Fibroblast of peridontal ligament (primary cell): ENCODE measurements around the gene EHD3.
A peak's percentile ranks its signal among the peaks of the same experiment; 100 is the strongest.

Experiments
- DNase-seq: peaks from one replicate; pipeline ENCODE4 v3.0.0-alpha.2; 2010; ENCODE audit errors: extremely low read depth

Gene EHD3

DNA sequence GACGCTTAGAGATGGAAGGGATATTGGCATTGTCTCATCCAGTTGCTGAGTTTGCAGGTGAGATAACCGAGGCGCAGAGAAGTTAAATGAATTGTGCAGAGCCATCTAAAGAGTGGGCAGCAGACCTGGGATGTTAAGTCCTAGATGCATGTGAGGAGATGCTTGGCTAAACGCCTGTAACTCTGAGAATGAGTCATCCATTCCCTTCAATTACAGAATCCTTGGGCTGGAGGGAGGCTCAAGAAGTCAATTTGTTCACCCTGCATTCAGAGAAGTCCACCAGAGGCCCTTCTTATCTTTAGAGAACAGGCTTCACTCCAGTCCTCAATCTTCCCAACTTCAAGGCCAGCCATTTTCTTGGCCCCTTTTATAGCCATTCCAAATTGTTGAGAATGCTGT is 1.6 kb downstream of the EHD3 start:
- DNase-seq: peak; percentile 96

DNA sequence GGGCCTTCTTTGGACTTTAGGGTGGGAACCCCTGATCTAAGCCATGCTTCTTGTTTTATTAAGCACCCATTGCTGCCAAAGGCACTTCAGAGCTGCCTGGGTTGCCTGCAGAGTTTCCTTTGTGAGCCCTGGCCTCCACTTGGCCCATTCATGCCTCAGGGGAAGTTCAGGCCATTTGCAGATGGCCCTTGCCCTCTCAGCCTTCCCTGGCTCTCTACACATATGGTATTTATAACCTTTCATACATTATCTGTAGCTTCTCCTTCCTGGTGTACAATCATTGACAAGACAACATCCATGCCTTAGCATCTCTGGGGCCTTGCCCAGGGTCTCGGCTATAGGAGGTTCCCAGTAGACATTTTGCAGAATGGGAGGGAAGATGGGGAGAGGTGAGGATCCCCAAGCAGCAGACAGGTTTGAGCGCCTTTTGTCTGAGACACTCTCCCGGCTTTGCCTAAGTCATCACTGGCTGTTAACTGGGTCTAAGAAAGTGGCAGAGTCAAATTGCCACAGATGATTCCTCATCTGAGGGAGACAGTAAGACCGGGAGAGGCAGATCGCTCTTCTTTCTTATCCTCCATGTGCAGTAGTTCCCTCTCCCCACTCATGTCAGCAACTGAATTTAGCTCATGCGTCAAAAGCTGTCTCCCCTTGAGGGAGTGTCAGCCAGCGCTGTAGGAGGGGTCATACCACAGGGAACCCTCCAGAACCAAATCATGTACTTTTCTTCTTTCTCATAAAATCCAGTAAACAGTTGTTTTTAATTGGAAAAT is 2.7 kb downstream of the EHD3 start:
- no peak for DNase-seq

DNA sequence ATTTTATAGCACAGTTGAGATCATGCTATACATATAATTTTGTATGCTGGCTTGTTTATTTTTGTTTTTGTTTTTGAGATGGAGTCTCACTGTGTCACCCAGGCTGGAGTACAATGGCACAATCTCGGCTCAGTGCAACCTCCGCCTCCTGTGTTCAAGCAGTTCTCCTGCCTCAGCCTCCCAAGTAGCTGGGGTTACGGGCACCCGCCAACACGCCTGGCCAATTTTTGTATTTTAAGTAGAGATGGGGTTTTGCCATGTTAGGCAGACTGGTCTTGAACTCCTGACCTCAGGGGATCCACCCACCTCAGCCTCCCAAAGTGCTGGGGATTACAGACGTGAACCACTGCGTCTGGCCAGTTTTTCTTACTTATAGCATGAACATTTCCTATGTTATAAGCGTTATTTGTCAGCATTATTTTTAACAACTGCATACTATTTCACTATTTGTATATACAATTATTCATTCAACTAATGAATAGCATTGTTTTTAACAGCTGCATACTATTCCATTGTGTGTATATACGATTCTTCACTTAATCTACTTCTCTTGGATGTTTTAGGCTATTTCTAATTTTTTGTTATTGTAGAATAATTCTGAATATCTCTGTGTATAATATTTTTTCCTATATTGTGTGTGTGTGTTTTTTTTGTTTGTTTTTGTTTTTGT is 3.5 kb downstream of the EHD3 start:
- DNase-seq: no peak

DNA sequence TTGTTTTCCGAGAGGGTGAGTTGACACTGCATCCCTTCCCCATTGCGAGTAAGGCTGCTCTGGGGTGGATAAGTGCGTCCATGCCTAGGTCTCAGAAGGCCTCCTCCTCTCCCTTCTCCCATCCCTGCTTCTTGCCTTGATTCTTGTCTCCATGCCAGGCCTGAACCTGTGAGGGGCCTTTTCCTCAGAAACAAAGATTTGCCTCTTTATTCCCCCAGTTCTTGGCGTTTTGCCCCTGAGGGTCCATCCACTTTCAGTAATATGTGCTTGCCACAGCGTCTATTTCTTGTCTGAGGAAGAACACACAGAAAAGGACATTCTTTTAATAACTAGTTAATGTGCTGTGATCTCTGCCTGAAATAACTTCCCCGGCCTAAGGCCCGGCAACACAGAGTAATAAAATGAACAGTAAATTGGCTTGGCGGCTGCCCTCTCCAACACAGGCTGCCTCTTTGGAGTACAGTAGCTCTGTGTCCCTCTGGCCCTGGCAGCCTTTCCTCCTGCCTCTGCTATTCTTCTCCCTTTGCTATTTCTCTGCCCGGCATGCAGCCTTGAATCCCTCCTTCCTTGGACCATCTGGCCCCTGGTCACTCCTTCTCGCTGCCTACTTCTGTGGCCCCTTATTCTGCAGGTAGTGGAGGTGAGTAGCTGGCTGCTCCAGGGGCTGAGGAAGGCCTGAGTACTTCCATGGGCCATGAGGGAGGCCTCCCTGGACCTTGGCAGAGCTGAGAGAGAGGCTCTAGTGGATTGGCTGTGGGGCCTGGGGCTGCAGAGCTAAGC is 4.4 kb downstream of the EHD3 start:
- DNase-seq: no peak

DNA sequence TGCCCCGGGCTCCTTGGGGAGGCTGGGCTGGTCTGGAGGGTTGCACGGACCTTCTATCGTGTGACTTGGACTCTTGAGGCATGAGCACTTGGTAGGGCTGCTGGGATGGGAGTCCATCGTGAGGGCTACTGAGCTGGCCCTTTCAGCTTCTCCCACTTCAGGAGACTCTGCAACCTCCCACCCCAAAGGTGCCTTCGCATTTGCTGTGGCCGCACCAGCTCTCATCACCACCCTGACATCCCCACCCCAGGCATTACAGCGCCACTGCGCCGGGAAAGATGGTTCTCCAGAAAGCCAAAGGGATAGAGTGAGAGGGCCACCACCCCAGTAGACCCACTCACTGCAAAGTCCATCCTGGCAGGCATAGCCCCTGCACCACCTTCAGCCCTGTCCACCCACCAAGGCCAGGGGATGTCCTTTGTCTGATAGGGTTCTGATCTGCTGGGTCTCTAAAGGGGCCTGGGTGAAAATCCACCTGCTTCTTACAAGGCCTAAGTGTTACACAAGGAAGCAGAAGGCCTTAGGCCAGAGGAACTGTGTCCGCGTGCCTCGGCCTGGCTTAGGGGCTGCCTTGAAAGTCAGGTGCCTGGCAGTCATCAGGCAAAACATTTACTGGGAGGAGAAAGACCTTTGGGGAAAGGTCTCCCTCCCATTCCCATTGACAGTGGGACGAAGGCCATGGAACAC is 5.1 kb downstream of the EHD3 start:
- no peak for DNase-seq

DNA sequence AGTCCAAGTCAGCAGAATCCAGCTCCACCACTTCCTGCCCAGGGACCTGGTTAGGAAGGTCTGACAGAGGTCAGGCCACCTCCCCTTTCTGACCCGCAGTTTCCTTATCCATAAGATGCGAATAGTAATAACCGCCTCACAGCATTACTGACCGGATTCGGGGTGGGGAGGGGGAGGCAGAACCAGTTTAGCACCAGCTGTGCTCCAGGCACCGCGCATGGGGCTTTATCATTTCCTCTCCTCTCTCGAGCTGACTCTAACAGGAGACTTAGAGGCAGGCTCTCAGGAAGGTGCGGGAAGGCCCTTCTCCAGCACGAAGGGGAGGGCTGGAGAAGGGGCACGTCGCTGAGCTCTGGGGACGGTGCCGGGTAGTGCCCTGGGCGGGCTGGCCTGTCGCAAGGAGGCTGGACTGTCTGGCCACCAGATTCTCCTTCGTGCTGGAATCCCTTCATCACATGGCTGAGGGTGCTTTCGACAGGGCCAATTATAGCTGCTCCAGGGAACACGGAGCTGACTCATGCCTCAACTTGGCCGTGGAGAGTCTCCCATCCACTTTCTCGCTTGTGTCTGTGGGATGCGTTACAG is 5.7 kb downstream of the EHD3 start:
- peak; percentile 65 for DNase-seq

DNA sequence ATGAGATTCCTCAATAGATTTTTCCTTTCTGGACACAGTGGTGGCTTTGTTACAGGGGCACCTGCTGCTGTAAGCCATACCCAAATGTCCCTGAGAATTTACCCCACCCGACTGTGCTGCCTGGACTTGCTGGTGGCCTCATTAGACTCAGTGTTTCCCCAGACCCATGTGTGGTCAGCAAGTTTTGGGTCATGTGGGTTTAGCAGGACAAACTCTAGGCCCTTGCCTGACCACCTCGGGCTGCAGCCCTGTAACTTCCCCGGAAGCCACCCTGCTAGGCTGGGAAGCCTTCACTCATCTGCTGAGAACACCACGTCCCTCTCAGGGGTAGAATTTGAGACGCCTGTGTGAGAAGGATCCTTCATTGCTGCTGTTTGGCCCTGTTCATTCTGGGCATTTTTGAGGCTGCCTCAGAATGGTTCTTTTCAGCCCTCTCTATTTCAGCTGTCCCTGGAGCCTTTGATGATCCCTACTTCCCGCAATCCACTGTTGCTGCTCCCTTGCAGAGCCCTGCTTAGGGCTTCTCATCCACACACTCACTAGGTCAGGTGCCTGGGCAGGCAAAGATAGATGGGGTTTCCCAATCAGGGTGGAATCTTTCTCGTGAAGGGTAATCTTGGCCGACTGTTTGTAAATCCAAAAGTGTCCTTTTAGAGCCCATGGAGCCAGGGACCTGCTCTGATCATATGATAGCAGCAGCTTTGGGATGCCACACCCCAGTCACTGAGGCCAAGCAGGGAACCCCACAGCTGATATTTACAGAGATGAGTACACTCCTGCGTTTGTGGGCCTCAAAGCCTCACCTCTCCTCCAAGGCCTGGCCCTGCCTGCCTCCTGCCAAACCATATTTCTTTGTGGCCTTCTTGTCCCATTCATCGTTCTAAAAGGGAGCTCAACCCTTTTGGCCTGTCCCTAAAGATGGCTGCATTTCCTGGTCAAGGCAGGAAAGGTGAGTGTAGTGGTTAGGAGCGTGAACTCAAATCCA is 6.7 kb downstream of the EHD3 start:
- no peak for DNase-seq

DNA sequence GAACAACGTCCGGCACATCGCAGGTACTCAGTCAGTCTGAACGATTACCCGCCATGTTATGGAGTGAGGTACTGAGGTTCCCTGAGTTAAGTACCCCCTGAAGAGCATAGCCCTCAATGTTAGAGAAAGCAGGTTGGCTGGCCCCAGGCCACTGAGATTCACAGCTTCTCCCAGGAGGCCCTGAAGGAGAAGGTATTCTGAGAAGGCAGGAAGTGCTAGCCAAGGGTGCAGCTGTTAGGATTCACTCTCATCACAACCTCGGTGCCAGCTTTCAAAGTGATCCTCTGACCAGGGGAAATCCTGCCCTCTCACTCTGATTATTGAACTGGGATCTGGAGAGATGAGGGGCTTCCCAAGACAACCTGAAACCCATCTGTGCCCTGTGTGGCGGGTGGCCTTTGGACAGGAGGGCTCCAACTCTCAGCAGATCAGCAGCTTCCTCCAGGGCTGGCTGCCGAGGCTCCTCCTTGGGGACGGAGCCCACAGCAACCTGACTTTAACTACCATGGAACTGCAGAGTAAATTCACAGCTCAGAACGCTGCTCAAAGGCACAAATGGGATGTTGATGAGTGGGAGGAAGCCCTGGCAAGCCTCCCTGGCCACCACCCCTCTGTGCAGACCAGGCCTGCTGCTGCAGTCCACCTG is 7.8 kb downstream of the EHD3 start:
- no peak for DNase-seq

DNA sequence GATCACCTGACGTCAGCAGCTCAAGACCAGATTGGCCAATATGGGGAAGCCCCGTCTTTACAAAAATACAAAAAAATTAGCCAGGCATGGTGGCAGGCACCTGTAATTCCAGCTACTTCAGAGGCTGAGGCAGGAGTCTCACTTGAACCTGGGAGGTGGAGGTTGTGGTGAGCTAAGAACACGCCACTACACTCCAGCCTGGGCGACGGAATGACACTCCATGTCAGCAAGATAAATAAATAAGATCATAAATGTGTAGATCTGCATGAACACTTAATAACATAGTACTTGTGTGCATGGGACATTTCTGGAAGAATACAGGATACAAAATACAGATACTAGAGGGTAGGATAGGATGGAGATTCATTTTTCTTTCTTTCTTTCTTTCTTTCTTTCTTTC is 9.1 kb downstream of the EHD3 start:
- DNase-seq: no peak

DNA sequence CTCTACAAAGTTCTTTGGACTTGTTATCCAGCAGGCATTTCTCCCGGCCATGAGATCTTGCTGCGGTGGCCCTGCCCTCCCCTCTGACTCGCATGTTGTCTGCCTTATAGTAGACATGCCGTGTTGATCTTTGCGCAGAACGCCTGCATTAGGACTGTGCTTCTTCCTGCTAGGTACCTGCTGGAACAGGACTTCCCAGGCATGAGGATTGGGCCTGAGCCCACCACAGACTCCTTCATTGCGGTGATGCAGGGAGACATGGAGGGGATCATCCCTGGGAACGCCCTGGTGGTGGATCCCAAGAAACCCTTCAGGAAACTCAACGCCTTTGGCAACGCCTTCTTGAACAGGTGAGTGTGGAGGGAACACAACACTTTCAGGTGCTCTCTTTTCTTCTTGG is 10.1 kb downstream of the EHD3 start:
- DNase-seq: no peak

DNA sequence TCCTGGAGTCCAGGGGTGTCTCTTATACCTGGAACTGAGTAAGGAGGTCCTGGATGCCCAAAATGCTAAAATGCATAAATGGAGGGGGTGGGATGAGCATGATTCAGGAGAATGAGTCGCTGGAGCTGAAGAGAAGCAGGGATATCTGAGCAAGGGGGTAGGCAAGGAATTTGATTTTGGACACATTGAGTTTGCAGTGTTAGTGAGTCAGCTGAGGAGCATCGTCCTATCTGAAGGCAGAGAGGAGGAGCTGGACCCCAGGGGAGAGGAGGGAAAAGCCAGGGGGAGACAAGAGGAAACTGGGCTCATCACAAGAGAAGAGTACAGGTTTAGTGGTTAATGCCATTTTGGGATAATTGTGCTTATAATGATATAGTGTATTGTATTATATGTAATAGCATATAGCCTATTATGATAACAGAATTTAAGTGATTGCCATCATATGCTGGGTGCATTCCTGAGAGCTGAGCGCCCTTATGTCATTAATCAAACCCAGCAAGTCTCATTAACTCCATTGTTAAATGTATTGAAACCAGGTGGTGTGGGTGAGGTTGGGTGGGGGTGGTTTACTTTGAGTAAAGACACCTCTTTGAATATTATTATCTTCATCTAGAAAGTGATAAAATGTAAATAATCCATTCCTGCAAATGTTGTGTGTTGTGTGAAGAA is 12.4 kb downstream of the EHD3 start:
- DNase-seq: no peak

DNA sequence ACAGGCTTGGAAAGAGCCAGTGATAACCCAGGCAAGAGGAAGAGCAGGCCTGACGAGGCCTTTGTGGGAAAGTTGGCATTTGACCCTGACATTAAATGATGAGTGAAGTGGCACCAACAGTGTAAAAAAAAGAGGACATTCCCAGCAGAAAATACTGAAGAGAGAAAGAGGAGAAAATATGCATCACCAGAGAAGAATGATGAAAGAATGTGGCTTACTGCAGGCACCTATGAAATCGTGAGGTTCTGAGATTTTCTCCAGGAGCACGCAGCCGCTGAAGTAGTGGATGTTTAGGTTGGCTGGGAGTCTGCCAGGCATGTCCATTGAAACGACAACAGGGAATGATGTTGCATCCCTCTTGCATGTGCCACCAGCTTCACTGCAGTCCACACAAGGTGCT is 13.8 kb downstream of the EHD3 start:
- no peak for DNase-seq

DNA sequence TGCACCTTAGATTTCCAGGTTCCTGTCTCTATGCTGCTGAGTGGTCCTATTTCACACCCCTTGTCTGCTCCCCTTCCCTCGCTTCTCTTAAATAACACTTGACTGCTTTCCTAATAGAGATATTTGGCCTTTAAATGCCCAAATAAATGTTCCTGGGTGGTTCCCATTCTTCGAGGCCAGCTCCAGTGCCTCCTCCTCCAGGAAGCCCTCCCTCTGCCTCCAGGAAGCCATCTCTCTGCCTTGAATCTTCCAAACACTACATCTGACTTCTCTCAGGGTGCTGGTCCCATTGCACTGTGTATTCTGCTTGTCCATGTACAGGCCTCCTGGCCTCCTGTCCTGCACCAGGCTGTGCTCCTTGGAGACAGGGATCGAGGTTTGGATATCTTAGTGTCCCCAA is 14.2 kb downstream of the EHD3 start:
- no peak for DNase-seq

DNA sequence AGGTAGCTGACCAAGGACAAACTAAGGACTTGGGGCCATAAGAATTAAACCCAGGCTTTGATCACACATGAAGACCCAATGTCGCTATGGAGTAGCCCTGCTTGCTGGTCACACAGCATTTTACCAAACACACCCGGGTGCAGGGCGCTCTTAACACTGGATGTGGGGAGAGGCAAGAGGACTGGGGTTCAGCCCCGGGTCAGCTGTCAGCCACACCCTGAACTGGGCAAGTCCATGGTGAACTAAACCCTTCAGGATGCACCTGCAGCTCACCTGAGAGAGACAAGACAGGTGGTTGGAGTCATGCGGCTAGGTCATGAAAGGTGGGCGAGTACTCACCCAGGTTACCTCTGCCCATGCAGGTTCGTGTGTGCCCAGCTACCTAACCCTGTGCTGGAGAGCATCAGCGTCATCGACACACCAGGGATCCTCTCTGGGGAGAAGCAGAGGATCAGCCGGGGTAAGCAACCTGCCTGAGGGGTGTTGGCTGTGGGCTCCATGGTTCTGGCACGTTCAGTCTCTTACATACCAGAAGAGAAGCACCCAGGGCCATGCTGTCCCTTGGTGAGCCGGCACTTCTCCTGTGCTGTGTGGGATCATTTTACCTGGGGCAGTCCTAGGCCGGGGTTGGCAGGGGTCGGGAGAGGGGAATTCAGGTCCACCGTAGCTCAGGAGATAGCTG is 15.2 kb downstream of the EHD3 start:
- DNase-seq: no peak

DNA sequence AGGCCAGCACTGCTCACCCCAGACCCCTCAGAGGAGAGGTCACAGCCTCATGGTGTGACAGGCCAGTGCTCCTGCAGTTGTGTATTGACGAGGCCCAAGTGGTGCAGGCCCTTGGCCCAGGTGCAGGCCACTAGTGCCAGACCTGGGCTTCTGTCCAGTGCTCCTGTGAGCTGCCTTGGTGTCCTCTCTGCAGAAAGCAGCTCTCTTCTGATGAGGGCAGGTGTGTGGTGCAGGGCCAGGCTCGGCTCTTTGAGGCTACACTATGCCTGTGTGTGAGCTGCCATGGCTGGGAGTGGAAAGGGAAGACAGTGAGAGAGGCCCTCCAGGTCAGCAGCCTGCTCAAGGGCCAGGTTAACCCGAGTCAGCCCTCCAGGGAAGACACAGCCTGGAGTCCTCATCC is 17.1 kb downstream of the EHD3 start:
- DNase-seq: no peak

DNA sequence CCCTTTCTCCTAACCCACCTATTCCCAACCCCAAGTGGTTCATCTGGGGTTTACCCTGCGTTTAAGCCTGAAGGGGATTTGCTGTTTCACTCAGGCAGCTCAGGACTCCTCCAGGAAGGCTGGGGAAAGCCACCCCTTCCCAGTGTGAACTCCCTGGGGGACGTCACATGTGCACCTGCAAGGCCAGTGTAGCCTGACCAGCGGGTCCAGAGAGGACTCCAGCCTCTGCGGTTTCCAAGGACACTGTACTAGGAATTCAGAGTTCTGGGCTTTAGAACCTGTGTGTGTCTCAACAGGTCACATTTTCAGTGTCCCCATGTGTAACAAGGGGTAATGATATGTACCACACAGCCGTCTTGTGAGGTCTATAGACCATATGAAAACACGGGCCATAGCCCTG is 17.9 kb downstream of the EHD3 start:
- no peak for DNase-seq

DNA sequence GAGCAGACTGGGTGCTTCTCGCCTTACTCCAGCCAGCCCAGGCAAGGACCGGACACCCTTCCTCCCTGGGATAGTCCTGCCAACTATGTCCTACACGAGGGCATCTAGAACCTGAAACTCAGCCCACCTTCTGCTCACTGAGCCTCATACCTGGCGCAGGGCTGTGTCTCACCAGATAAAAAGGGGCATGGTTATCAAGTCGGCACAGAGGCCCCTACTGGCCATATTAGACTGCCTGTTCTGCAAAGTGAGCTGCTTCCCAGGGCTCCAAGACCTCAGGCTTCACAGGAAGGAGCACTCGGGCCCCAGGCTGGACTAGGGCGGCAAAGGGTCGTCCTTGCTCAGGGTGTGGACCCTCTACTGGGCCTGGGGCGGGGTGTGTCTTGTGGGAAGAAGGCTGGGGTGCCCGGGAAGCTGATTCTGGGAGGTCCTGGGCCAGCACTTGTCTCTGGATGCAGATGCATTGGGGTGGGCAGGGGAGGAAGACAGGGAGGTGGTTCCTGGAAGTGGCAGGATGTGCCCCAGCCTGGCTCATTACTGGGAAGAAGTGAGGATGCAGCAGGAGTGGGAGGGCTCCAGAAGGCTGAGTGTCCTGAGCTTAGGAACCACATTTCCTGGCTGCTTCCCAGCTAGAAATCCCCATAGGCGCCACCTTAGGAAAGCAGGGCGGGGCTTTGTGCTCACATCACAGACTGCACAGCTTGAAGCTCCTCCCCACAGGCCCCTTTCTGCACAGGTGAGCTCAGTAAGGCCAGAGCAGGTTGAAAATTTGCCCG is 19.6 kb downstream of the EHD3 start:
- DNase-seq: no peak
